HG03571 (cell line): ENCODE measurements around the gene MRPL10.

Source experiments
- ATAC-seq: cut with Tn5 transposase; IDR thresholded peaks from one replicate; pipeline ENCODE4 v1.9.1; 2021; ENCODE audit not compliant: unreplicated experiment

The MRPL10 gene

GRCh38 chr17:47860386-47860785, 29.0 kb upstream of the MRPL10 start:
- no peak for ATAC-seq

- ATAC-seq, result no peak
Observed at GRCh38 chr17:47857551-47858455, 26.5 kb upstream of the MRPL10 start.

GRCh38 chr17:47856830-47857229, 25.5 kb upstream of the MRPL10 start:
- ATAC-seq, result no peak

- no peak for ATAC-seq
Observed at GRCh38 chr17:47855737-47856136, 24.4 kb upstream of the MRPL10 start.

- ATAC-seq, result no peak
Observed at GRCh38 chr17:47853616-47854015, 22.3 kb upstream of the MRPL10 start.

- no peak for ATAC-seq
Observed at GRCh38 chr17:47852113-47852949, 21.0 kb upstream of the MRPL10 start.

GRCh38 chr17:47851764-47852112, 20.4 kb upstream of the MRPL10 start:
- ATAC-seq, result no peak

GRCh38 chr17:47850692-47851573, 19.6 kb upstream of the MRPL10 start, which contains the start of gene SP6:
TSS of gene SP6 (minus strand) at chr17:47851163. CDS start at chr17:47848429, 2,734 bp downstream.
- no peak for ATAC-seq

- no peak for ATAC-seq
Observed at GRCh38 chr17:47850373-47850691, 19.0 kb upstream of the MRPL10 start.

- no peak for ATAC-seq
Observed at GRCh38 chr17:47848198-47848513, 16.8 kb upstream of the MRPL10 start.

GRCh38 chr17:47847341-47848197, 16.2 kb upstream of the MRPL10 start:
- no peak for ATAC-seq

- no peak for ATAC-seq
Observed at GRCh38 chr17:47846716-47847340, 15.5 kb upstream of the MRPL10 start.

GRCh38 chr17:47845716-47846075, 14.4 kb upstream of the MRPL10 start:
- no peak for ATAC-seq

- ATAC-seq, result no peak
Observed at GRCh38 chr17:47844814-47845715, 13.7 kb upstream of the MRPL10 start.

GRCh38 chr17:47844227-47844626, 12.9 kb upstream of the MRPL10 start:
- ATAC-seq, result no peak

- no peak for ATAC-seq
Observed at GRCh38 chr17:47843391-47843730, 12.0 kb upstream of the MRPL10 start.

GRCh38 chr17:47841488-47842291, 10.3 kb upstream of the MRPL10 start:
- ATAC-seq, result no peak
